Measurements from ENCODE around the gene DMKN.

DNA sequence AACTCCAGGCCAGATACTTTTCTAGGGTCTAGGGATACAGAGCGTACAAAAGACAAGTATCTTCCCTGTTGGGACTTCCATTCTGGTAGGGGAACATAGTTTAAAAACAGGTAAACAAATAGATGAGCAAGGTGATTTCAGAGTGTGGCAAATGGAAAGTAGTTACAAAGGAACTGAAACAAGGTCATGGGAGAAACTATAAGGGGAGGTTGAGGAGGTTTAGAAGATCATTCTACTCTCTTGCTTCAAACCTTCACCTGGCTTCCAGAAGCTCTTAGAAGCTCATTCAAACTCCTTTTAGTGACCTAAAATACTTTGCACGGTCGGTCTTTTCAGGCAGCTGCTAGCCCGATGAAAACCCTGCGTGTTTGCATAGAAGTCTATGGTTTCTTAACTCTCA, 56.3 kb downstream of the DMKN start:
- TF ChIP-seq, protein P1, sequence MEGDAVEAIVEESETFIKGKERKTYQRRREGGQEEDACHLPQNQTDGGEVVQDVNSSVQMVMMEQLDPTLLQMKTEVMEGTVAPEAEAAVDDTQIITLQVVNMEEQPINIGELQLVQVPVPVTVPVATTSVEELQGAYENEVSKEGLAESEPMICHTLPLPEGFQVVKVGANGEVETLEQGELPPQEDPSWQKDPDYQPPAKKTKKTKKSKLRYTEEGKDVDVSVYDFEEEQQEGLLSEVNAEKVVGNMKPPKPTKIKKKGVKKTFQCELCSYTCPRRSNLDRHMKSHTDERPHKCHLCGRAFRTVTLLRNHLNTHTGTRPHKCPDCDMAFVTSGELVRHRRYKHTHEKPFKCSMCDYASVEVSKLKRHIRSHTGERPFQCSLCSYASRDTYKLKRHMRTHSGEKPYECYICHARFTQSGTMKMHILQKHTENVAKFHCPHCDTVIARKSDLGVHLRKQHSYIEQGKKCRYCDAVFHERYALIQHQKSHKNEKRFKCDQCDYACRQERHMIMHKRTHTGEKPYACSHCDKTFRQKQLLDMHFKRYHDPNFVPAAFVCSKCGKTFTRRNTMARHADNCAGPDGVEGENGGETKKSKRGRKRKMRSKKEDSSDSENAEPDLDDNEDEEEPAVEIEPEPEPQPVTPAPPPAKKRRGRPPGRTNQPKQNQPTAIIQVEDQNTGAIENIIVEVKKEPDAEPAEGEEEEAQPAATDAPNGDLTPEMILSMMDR (IDR thresholded peaks at IDR 0.05; ENCODE audit: insufficient read depth, low read length, poor library complexity, severe bottlenecking): no peak
- no peak for TF ChIP-seq EZH2phosphoT487 (conservative IDR thresholded peaks at IDR 0.05; ENCODE audit: low read length)

All from SU-DHL-6 (cell line).